Activated CD8-positive, alpha-beta memory T cell treated with anti-CD3 and anti-CD28 coated beads, Interleukin-2, amount 10 ng/mL, durations not matched to agents 7 days and 5 days (primary cell): ENCODE data around the gene ZNF518A. TPM values are rescaled to one million over a fixed set of nuclear protein-coding genes. Genes with fewer than 3 reads are reported as not detected.
A peak's percentile ranks its signal among the peaks of the same experiment; 100 is the strongest.

Source experiments
- ATAC-seq: fragments of 150-1000 bp; cut with Tn5 transposase; one replicate; pipeline ENCODE4 v1.10.0; 2021; ENCODE audit warnings: moderate library complexity
- CTCF ChIA-PET: fragments of 350-600 bp; sonication (Branson Sonifier 250); formaldehyde crosslinking; loops from one replicate; lab custom pipeline; 2021; ENCODE audit warnings: antibody characterized with exemption; lab: Charles Lee
- DNase-seq: peaks from one replicate; pipeline ENCODE4 v3.0.0-alpha.2; 2020
- H3K27ac Mint-ChIP-seq: one replicate; pipeline ENCODE4 v1.8.0; 2021; ENCODE audit warnings: mild to moderate bottlenecking, mixed read lengths
- H3K27me3 Mint-ChIP-seq: one replicate; pipeline ENCODE4 v1.8.0; 2021; ENCODE audit warnings: mixed read lengths
- H3K36me3 Mint-ChIP-seq: one replicate; pipeline ENCODE4 v1.8.0; 2021; ENCODE audit warnings: mild to moderate bottlenecking, mixed read lengths
- H3K4me1 Mint-ChIP-seq: one replicate; pipeline ENCODE4 v1.8.0; 2021; ENCODE audit warnings: mixed read lengths
- H3K4me3 Mint-ChIP-seq: one replicate; pipeline ENCODE4 v1.8.0; 2021; ENCODE audit warnings: mild to moderate bottlenecking, moderate library complexity, mixed read lengths
- H3K9me3 Mint-ChIP-seq: one replicate; pipeline ENCODE4 v1.8.0; 2022; ENCODE audit warnings: low read depth, mixed read lengths
- total RNA-seq, 2 experiments: library from RNA; stranded (reverse); gene quantifications; one replicate each; pipeline ENCODE4 v1.2.3, GENCODE V29; 2021

ZNF518A gene
- total RNA-seq, 2 experiments from 2014 or later: 17.3 to 19.2 TPM

GRCh38 chr10:96118604-96119450 lies 11.3 kb upstream of the ZNF518A start:
- ATAC-seq (no peak), DNase-seq (no peak)
- CTCF ChIA-PET: interaction anchor here (1.0 to 1.7 kb wide), 2 partner anchors 11 to 14 kb away, joined by 3 to 4 read pairs; partner anchors contain the start of gene ZNF518A
- H3K36me3 Mint-ChIP-seq: no peaks in the 10 kb centered on the region
- no peaks in the 10 kb centered on the region for H3K4me1 Mint-ChIP-seq
- H3K27ac Mint-ChIP-seq: no peak overlapping the region
- no peak overlapping the region for H3K4me3 Mint-ChIP-seq
- peaks cover 70% of the 10 kb centered on the region for H3K27me3 Mint-ChIP-seq
- no peaks in the 10 kb centered on the region for H3K9me3 Mint-ChIP-seq

- DNase-seq (no peak), ATAC-seq (no peak)
- CTCF ChIA-PET: interaction anchor here (1.4 kb wide), 1 partner anchor 29 kb away, joined by 3 read pairs; no protein-coding TSS in a partner anchor
- Mint-ChIP-seq H3K36me3 (no peaks in the 10 kb centered on the region), H3K4me3 (no peak overlapping the region), H3K27ac (no peak overlapping the region), H3K4me1 (peaks cover 3% of the 10 kb centered on the region), H3K9me3 (no peaks in the 10 kb centered on the region), H3K27me3 (peaks cover 62% of the 10 kb centered on the region)
These were observed 7.3 kb upstream of the ZNF518A start for GRCh38 chr10:96122824-96123223.

GRCh38 chr10:96124230-96125141 lies 5.6 kb upstream of the ZNF518A start:
- Mint-ChIP-seq H3K36me3 (peaks cover 11% of the 10 kb centered on the region), H3K27me3 (peaks cover 56% of the 10 kb centered on the region), H3K4me3 (no peak overlapping the region), H3K9me3 (peaks cover 4% of the 10 kb centered on the region), H3K4me1 (peaks cover 10% of the 10 kb centered on the region), H3K27ac (no peak overlapping the region)
- CTCF ChIA-PET: interaction anchor here (1.0 to 1.4 kb wide), 2 partner anchors 30 to 169 kb away, joined by 3 read pairs; no protein-coding TSS in a partner anchor
- ATAC-seq: peak; percentile 30
- DNase-seq: no peak

- H3K27me3 Mint-ChIP-seq: peaks cover 51% of the 10 kb centered on the region
- H3K4me3 Mint-ChIP-seq: no peak overlapping the region
- H3K9me3 Mint-ChIP-seq: peaks cover 4% of the 10 kb centered on the region
- peaks cover 13% of the 10 kb centered on the region for H3K4me1 Mint-ChIP-seq
- no peak overlapping the region for H3K27ac Mint-ChIP-seq
- peaks cover 11% of the 10 kb centered on the region for H3K36me3 Mint-ChIP-seq
- DNase-seq (no peak), ATAC-seq (no peak)
- CTCF ChIA-PET: no interaction called here
These were observed 5.0 kb upstream of the ZNF518A start for GRCh38 chr10:96125142-96125515.

GRCh38 chr10:96130326-96130995 lies 364 bp downstream of the ZNF518A start:
- DNase-seq (peak; percentile 87), ATAC-seq (peak; percentile 84)
- peak overlapping the region; percentile 95 for H3K27ac Mint-ChIP-seq
- peaks cover 4% of the 10 kb centered on the region for H3K9me3 Mint-ChIP-seq
- H3K4me3 Mint-ChIP-seq: peak overlapping the region; percentile 88
- peaks cover 38% of the 10 kb centered on the region for H3K36me3 Mint-ChIP-seq
- H3K27me3 Mint-ChIP-seq: peaks cover 25% of the 10 kb centered on the region
- H3K4me1 Mint-ChIP-seq: peaks cover 35% of the 10 kb centered on the region
- CTCF ChIA-PET: interaction anchor here (0.9 to 2.0 kb wide), 8 partner anchors 13 to 436 kb away, joined by 3 to 25 read pairs (median 6); partner anchors contain the start of gene TCTN3

- CTCF ChIA-PET: no interaction called here
- Mint-ChIP-seq H3K4me1 (peaks cover 40% of the 10 kb centered on the region), H3K27me3 (peaks cover 16% of the 10 kb centered on the region), H3K27ac (peak overlapping the region; percentile 95), H3K36me3 (peaks cover 44% of the 10 kb centered on the region), H3K9me3 (peaks cover 4% of the 10 kb centered on the region), H3K4me3 (peak overlapping the region; percentile 88)
- ATAC-seq: no peak
- no peak for DNase-seq
These were observed 1.5 kb downstream of the ZNF518A start for GRCh38 chr10:96131621-96132020.

- Mint-ChIP-seq H3K27ac (no peak overlapping the region), H3K36me3 (peaks cover 54% of the 10 kb centered on the region), H3K9me3 (peaks cover 3% of the 10 kb centered on the region), H3K4me1 (peaks cover 54% of the 10 kb centered on the region), H3K27me3 (peaks cover 2% of the 10 kb centered on the region), H3K4me3 (no peak overlapping the region)
- CTCF ChIA-PET: no interaction called here
- ATAC-seq: no peak
- no peak for DNase-seq
These were observed 3.0 kb downstream of the ZNF518A start for GRCh38 chr10:96133135-96133534.

- H3K36me3 Mint-ChIP-seq: peaks cover 61% of the 10 kb centered on the region
- H3K27ac Mint-ChIP-seq: no peak overlapping the region
- no peak overlapping the region for H3K4me3 Mint-ChIP-seq
- ATAC-seq (no peak), DNase-seq (no peak)
- H3K9me3 Mint-ChIP-seq: no peaks in the 10 kb centered on the region
- peaks cover 45% of the 10 kb centered on the region for H3K4me1 Mint-ChIP-seq
- H3K27me3 Mint-ChIP-seq: no peaks in the 10 kb centered on the region
- CTCF ChIA-PET: no interaction called here
These were observed 6.7 kb downstream of the ZNF518A start for GRCh38 chr10:96136810-96137209.

GRCh38 chr10:96137567-96137966 lies 7.5 kb downstream of the ZNF518A start:
- H3K9me3 Mint-ChIP-seq: no peaks in the 10 kb centered on the region
- H3K36me3 Mint-ChIP-seq: peaks cover 63% of the 10 kb centered on the region
- no peak overlapping the region for H3K27ac Mint-ChIP-seq
- ATAC-seq (no peak), DNase-seq (no peak)
- peaks cover 41% of the 10 kb centered on the region for H3K4me1 Mint-ChIP-seq
- H3K4me3 Mint-ChIP-seq: no peak overlapping the region
- no peaks in the 10 kb centered on the region for H3K27me3 Mint-ChIP-seq
- CTCF ChIA-PET: no interaction called here

GRCh38 chr10:96138102-96138501 lies 8.0 kb downstream of the ZNF518A start:
- DNase-seq (no peak), ATAC-seq (peak; percentile 94)
- H3K27me3 Mint-ChIP-seq: no peaks in the 10 kb centered on the region
- H3K4me3 Mint-ChIP-seq: no peak overlapping the region
- H3K4me1 Mint-ChIP-seq: peaks cover 41% of the 10 kb centered on the region
- CTCF ChIA-PET: no interaction called here
- peak overlapping the region; percentile 71 for H3K27ac Mint-ChIP-seq
- H3K36me3 Mint-ChIP-seq: peaks cover 65% of the 10 kb centered on the region
- H3K9me3 Mint-ChIP-seq: no peaks in the 10 kb centered on the region

- no peak overlapping the region for H3K4me3 Mint-ChIP-seq
- no peak overlapping the region for H3K27ac Mint-ChIP-seq
- peaks cover 15% of the 10 kb centered on the region for H3K4me1 Mint-ChIP-seq
- H3K27me3 Mint-ChIP-seq: no peaks in the 10 kb centered on the region
- CTCF ChIA-PET: no interaction called here
- no peaks in the 10 kb centered on the region for H3K9me3 Mint-ChIP-seq
- no peak for ATAC-seq
- no peak for DNase-seq
- peaks cover 65% of the 10 kb centered on the region for H3K36me3 Mint-ChIP-seq
These were observed 22.3 kb downstream of the ZNF518A start for GRCh38 chr10:96152437-96152836.

- ATAC-seq (no peak), DNase-seq (no peak)
- no peaks in the 10 kb centered on the region for H3K27me3 Mint-ChIP-seq
- H3K27ac Mint-ChIP-seq: no peak overlapping the region
- H3K4me1 Mint-ChIP-seq: peaks cover 15% of the 10 kb centered on the region
- H3K36me3 Mint-ChIP-seq: peaks cover 68% of the 10 kb centered on the region
- H3K4me3 Mint-ChIP-seq: no peak overlapping the region
- no peaks in the 10 kb centered on the region for H3K9me3 Mint-ChIP-seq
- CTCF ChIA-PET: no interaction called here
These were observed 23.0 kb downstream of the ZNF518A start for GRCh38 chr10:96153070-96153469.

- H3K4me1 Mint-ChIP-seq: no peaks in the 10 kb centered on the region
- H3K4me3 Mint-ChIP-seq: no peak overlapping the region
- CTCF ChIA-PET: no interaction called here
- H3K36me3 Mint-ChIP-seq: peaks cover 32% of the 10 kb centered on the region
- no peak overlapping the region for H3K27ac Mint-ChIP-seq
- peaks cover 9% of the 10 kb centered on the region for H3K9me3 Mint-ChIP-seq
- ATAC-seq (no peak), DNase-seq (no peak)
- H3K27me3 Mint-ChIP-seq: peaks cover 4% of the 10 kb centered on the region
These were observed 35.6 kb downstream of the ZNF518A start for GRCh38 chr10:96165726-96166125.
